ENCODE measurements around the gene PREP.

The PREP gene

GRCh38 chr6:105331927-105332326 lies 71.0 kb downstream of the PREP start:
- no peak overlapping the region for H3K4me3 ChIP-seq (replicated peaks; ENCODE audit: low read depth, low read length)

GRCh38 chr6:105330913-105331312 lies 72.0 kb downstream of the PREP start:
- TF ChIP-seq CTCF (IDR thresholded peaks at IDR 0.05; ENCODE audit: low read depth, low read length, missing control alignments): no peak
- no peak for DNase-seq (ENCODE audit: extremely low read depth, low read depth)

More at GRCh38 chr6:105331927-105332326, 71.0 kb downstream of the PREP start:
- no peak for TF ChIP-seq CTCF (IDR thresholded peaks at IDR 0.05; ENCODE audit: low read depth, low read length, missing control alignments)
- DNase-seq (ENCODE audit: extremely low read depth, low read depth): no peak

GRCh38 chr6:105330364-105330763 lies 72.5 kb downstream of the PREP start:
- no peak overlapping the region for H3K4me3 ChIP-seq (replicated peaks; ENCODE audit: low read depth, low read length)
- TF ChIP-seq CTCF (IDR thresholded peaks at IDR 0.05; ENCODE audit: low read depth, low read length, missing control alignments): no peak
- DNase-seq (ENCODE audit: extremely low read depth, low read depth): no peak

More at GRCh38 chr6:105330913-105331312, 72.0 kb downstream of the PREP start:
- no peak overlapping the region for H3K4me3 ChIP-seq (replicated peaks; ENCODE audit: low read depth, low read length)

GRCh38 chr6:105326833-105327770 lies 75.8 kb downstream of the PREP start:
- H3K4me3 ChIP-seq (replicated peaks; ENCODE audit: low read depth, low read length): no peak overlapping the region
- peak; percentile 27 for DNase-seq (ENCODE audit: extremely low read depth, low read depth)
- TF ChIP-seq CTCF (IDR thresholded peaks at IDR 0.05; ENCODE audit: low read depth, low read length, missing control alignments): no peak

- H3K4me3 ChIP-seq (replicated peaks; ENCODE audit: low read depth, low read length): no peak overlapping the region
- TF ChIP-seq CTCF (IDR thresholded peaks at IDR 0.05; ENCODE audit: low read depth, low read length, missing control alignments): no peak
- peak; percentile 73 for DNase-seq (ENCODE audit: extremely low read depth, low read depth)
These were observed 76.7 kb downstream of the PREP start for GRCh38 chr6:105326216-105326615.

GRCh38 chr6:105324386-105324950 lies 78.4 kb downstream of the PREP start:
- no peak for TF ChIP-seq CTCF (IDR thresholded peaks at IDR 0.05; ENCODE audit: low read depth, low read length, missing control alignments)
- DNase-seq (ENCODE audit: extremely low read depth, low read depth): no peak
- H3K4me3 ChIP-seq (replicated peaks; ENCODE audit: low read depth, low read length): no peak overlapping the region
